ENCODE measurements around the gene HDAC9. TPM values are rescaled to one million over a fixed set of nuclear protein-coding genes. Genes with fewer than 3 reads are reported as not detected.

The HDAC9 gene
- total RNA-seq, 2 donors from 2014 or later: 1.5 to 4.0 TPM

GRCh38 chr7:18698258-18698734, 202.7 kb downstream of the HDAC9 start:
- TF ChIP-seq, protein P1, sequence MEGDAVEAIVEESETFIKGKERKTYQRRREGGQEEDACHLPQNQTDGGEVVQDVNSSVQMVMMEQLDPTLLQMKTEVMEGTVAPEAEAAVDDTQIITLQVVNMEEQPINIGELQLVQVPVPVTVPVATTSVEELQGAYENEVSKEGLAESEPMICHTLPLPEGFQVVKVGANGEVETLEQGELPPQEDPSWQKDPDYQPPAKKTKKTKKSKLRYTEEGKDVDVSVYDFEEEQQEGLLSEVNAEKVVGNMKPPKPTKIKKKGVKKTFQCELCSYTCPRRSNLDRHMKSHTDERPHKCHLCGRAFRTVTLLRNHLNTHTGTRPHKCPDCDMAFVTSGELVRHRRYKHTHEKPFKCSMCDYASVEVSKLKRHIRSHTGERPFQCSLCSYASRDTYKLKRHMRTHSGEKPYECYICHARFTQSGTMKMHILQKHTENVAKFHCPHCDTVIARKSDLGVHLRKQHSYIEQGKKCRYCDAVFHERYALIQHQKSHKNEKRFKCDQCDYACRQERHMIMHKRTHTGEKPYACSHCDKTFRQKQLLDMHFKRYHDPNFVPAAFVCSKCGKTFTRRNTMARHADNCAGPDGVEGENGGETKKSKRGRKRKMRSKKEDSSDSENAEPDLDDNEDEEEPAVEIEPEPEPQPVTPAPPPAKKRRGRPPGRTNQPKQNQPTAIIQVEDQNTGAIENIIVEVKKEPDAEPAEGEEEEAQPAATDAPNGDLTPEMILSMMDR (conservative IDR thresholded peaks at IDR 0.05): no peak

GRCh38 chr7:18700147-18700546, 204.6 kb downstream of the HDAC9 start:
- Histone ChIP-seq H3K9ac (ENCODE audit: extremely low read depth, low read length, poor library complexity, severe bottlenecking) (no peak overlapping the region), H3K36me3 (ENCODE audit: control insufficient read depth, insufficient read depth, low read length) (no peaks in the 10 kb centered on the region), H3K27me3 (ENCODE audit: control insufficient read depth, insufficient read depth, low read length, poor library complexity, severe bottlenecking) (no peaks in the 10 kb centered on the region), H3K9me3 (ENCODE audit: control insufficient read depth, low read length) (no peaks in the 10 kb centered on the region), H3K4me3 (ENCODE audit: low read length) (no peak overlapping the region), H3K27ac (ENCODE audit: low read depth, low read length) (no peak overlapping the region), H3K4me1 (ENCODE audit: control insufficient read depth, insufficient read depth, low read length) (no peaks in the 10 kb centered on the region)
- Mint-ChIP-seq H3K27me3 (ENCODE audit: insufficient read depth) (no peaks in the 10 kb centered on the region), H3K4me3 (no peak overlapping the region), H3K27ac (no peak overlapping the region), H3K36me3 (ENCODE audit: low read depth) (no peaks in the 10 kb centered on the region), H3K9me3 (no peaks in the 10 kb centered on the region), H3K4me1 (peaks cover 10% of the 10 kb centered on the region)
- WGBS, 2 experiments (ENCODE audit: insufficient coverage in 1 of 2, insufficient read length in 1 of 2): 71 to 92% methylated on average over 2 to 7 of the region's 7 CpGs
- DNase-seq: peak; percentile 78
- TF ChIP-seq, protein P1 (conservative IDR thresholded peaks at IDR 0.05): peak; percentile 73

More at GRCh38 chr7:18698258-18698734, 202.7 kb downstream of the HDAC9 start:
- Mint-ChIP-seq H3K36me3 (ENCODE audit: low read depth) (no peaks in the 10 kb centered on the region), H3K27ac (no peak overlapping the region), H3K4me1 (peaks cover 21% of the 10 kb centered on the region), H3K27me3 (ENCODE audit: insufficient read depth) (no peaks in the 10 kb centered on the region), H3K9me3 (no peaks in the 10 kb centered on the region), H3K4me3 (no peak overlapping the region)
- no peaks in the 10 kb centered on the region for H3K36me3 ChIP-seq (ENCODE audit: control insufficient read depth, insufficient read depth, low read length)
- WGBS, 2 experiments (ENCODE audit: insufficient coverage in 1 of 2, insufficient read length in 1 of 2): 98 to 100% methylated on average over 4 to 6 of the region's 6 CpGs
- H3K9ac ChIP-seq (ENCODE audit: extremely low read depth, low read length, poor library complexity, severe bottlenecking): no peak overlapping the region
- no peaks in the 10 kb centered on the region for H3K27me3 ChIP-seq (ENCODE audit: control insufficient read depth, insufficient read depth, low read length, poor library complexity, severe bottlenecking)
- no peaks in the 10 kb centered on the region for H3K9me3 ChIP-seq (ENCODE audit: control insufficient read depth, low read length)
- DNase-seq: no peak
- H3K4me1 ChIP-seq (ENCODE audit: control insufficient read depth, insufficient read depth, low read length): no peaks in the 10 kb centered on the region
- H3K27ac ChIP-seq (ENCODE audit: low read depth, low read length): no peak overlapping the region
- no peak overlapping the region for H3K4me3 ChIP-seq (ENCODE audit: low read length)

DNA sequence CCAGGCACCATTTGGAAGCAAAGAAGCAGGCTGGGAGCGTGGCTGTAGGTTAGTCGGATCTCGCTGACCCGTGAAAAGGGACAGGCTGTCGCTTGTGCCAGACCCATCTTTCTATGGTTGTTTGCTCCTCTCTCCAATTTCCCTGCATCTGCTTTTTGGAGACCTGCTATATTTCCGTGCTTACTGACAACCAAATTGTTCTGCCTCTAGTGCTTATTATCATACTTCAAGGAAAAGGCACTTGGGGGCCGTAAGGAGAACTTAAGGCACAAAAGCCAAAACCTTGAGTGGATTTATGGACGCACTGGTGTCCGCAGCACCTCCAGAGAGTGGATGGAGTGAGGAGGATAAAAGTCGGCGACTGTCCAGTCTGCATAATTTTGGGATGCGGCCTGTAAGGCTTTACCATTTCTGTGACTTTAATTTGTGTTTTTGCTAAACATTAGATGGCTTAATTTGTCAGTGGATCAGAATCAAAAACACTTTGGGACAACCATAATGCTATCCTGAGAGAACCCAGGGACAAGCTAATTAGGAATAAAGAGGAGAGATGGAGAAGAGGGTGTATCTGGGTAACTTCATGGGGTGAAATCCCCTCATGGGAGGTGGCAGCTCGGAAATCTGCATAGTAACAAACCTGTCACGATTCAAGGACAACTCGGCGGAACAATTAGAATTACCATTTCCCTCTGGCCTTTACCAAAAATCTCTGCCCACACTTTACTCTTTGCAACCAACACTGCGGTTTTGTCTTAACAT, 206.7 kb downstream of the HDAC9 start:
- no peaks in the 10 kb centered on the region for H3K27me3 Mint-ChIP-seq (ENCODE audit: insufficient read depth)
- Histone ChIP-seq H3K9me3 (ENCODE audit: control insufficient read depth, low read length) (no peaks in the 10 kb centered on the region), H3K4me1 (ENCODE audit: control insufficient read depth, insufficient read depth, low read length) (no peaks in the 10 kb centered on the region), H3K27me3 (ENCODE audit: control insufficient read depth, insufficient read depth, low read length, poor library complexity, severe bottlenecking) (no peaks in the 10 kb centered on the region), H3K27ac (ENCODE audit: low read depth, low read length) (no peak overlapping the region), H3K36me3 (ENCODE audit: control insufficient read depth, insufficient read depth, low read length) (no peaks in the 10 kb centered on the region), H3K4me3 (ENCODE audit: low read length) (no peak overlapping the region), H3K9ac (ENCODE audit: extremely low read depth, low read length, poor library complexity, severe bottlenecking) (no peak overlapping the region)
- H3K27ac Mint-ChIP-seq: no peak overlapping the region
- H3K36me3 Mint-ChIP-seq (ENCODE audit: low read depth): no peaks in the 10 kb centered on the region
- no peak overlapping the region for H3K4me3 Mint-ChIP-seq
- TF ChIP-seq, protein P1 (conservative IDR thresholded peaks at IDR 0.05): no peak
- WGBS, 2 experiments (ENCODE audit: insufficient coverage in 1 of 2, insufficient read length in 1 of 2): 90 to 95% methylated on average over 12 to 17 of the region's 17 CpGs
- H3K9me3 Mint-ChIP-seq: no peaks in the 10 kb centered on the region
- no peak for DNase-seq
- H3K4me1 Mint-ChIP-seq: peaks cover 6% of the 10 kb centered on the region
